Measurements from ENCODE around the gene RASA3. TPM values are rescaled to one million over a fixed set of nuclear protein-coding genes. Genes with fewer than 3 reads are reported as not detected.

The RASA3 gene
- total RNA-seq, 1 donor from 2014 or later: 44.8 TPM

- DNase-seq (ENCODE audit: extremely low spot score, unreplicated experiment): no peak
- no peak overlapping the region for H3K27ac Mint-ChIP-seq (ENCODE audit: unreplicated experiment)
- no peak overlapping the region for H3K4me3 Mint-ChIP-seq (ENCODE audit: unreplicated experiment)
- TF ChIP-seq, protein P1, sequence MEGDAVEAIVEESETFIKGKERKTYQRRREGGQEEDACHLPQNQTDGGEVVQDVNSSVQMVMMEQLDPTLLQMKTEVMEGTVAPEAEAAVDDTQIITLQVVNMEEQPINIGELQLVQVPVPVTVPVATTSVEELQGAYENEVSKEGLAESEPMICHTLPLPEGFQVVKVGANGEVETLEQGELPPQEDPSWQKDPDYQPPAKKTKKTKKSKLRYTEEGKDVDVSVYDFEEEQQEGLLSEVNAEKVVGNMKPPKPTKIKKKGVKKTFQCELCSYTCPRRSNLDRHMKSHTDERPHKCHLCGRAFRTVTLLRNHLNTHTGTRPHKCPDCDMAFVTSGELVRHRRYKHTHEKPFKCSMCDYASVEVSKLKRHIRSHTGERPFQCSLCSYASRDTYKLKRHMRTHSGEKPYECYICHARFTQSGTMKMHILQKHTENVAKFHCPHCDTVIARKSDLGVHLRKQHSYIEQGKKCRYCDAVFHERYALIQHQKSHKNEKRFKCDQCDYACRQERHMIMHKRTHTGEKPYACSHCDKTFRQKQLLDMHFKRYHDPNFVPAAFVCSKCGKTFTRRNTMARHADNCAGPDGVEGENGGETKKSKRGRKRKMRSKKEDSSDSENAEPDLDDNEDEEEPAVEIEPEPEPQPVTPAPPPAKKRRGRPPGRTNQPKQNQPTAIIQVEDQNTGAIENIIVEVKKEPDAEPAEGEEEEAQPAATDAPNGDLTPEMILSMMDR (IDR thresholded peaks at IDR 0.05): no peak
- peaks cover 33% of the 10 kb centered on the region for H3K4me1 Mint-ChIP-seq (ENCODE audit: unreplicated experiment)
- peaks cover 7% of the 10 kb centered on the region for H3K36me3 Mint-ChIP-seq (ENCODE audit: unreplicated experiment)
- no peaks in the 10 kb centered on the region for H3K27me3 Mint-ChIP-seq (ENCODE audit: unreplicated experiment)
- no peaks in the 10 kb centered on the region for H3K9me3 Mint-ChIP-seq (ENCODE audit: unreplicated experiment)
Observed at GRCh38 chr13:114041493-114041892, 90.9 kb downstream of the RASA3 start.

DNA sequence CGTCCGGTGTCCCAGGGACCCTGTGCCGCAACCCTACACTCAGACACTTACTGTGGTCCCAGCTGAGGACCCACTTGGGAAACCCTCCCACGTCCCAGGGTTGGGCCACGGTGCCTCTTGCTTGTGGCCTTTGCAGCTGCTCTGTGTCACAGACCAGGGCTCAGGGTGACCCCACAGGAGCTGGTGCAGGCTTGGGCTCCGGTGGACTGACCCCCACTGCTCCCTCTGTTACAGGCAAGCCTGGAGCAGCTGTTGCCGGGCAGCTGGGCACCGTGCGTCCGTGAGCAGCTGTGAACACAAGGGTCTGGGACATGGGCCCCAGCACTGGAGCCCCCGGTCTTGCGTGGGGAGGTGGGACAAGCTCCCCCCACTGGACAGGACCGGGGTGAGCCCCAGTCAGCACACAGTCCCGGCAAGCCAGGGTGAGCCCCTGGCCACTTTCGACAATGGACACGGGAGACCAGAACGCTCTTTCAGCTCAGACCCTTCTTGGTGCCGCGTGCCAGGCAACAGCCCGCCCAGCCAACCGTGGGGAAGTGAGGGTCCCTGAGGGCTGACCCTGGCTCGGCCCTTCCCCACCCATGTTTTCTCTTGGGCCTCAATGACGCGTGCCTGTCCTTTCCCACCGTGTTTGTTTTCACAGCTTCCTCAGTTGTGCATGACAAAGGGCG is 92.8 kb downstream of the RASA3 start:
- Mint-ChIP-seq H3K9me3 (ENCODE audit: unreplicated experiment) (no peaks in the 10 kb centered on the region), H3K4me1 (ENCODE audit: unreplicated experiment) (peaks cover 32% of the 10 kb centered on the region), H3K27me3 (ENCODE audit: unreplicated experiment) (no peaks in the 10 kb centered on the region), H3K4me3 (ENCODE audit: unreplicated experiment) (no peak overlapping the region), H3K27ac (ENCODE audit: unreplicated experiment) (no peak overlapping the region), H3K36me3 (ENCODE audit: unreplicated experiment) (peaks cover 7% of the 10 kb centered on the region)
- DNase-seq (ENCODE audit: extremely low spot score, unreplicated experiment): no peak
- TF ChIP-seq, protein P1 (IDR thresholded peaks at IDR 0.05): no peak

GRCh38 chr13:114038900-114039299 is 93.5 kb downstream of the RASA3 start:
- Mint-ChIP-seq H3K4me1 (ENCODE audit: unreplicated experiment) (peaks cover 37% of the 10 kb centered on the region), H3K9me3 (ENCODE audit: unreplicated experiment) (no peaks in the 10 kb centered on the region)

DNA sequence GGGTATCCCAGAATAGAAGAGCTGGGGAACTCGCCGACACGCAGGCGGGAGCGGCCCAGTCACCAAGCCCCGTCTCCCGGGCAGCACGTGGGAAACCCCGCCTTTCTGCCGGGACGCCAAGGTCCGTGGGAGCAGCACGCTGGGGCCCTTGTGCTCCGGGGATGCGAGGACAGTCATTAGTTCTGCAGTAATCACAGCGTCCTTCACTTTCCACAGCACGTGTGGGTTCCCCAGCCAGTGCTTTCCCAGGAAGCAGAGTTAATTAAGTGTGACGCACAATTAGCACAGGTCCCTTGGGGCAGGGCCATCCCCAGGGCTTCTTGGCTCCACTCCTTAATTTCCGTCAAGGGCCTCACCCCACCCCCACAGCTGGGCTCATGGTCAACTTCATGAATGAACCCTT is 94.2 kb downstream of the RASA3 start:
- TF ChIP-seq, protein P1 (IDR thresholded peaks at IDR 0.05): no peak
- peaks cover 4% of the 10 kb centered on the region for H3K36me3 Mint-ChIP-seq (ENCODE audit: unreplicated experiment)
- H3K9me3 Mint-ChIP-seq (ENCODE audit: unreplicated experiment): no peaks in the 10 kb centered on the region
- H3K4me3 Mint-ChIP-seq (ENCODE audit: unreplicated experiment): no peak overlapping the region
- peaks cover 40% of the 10 kb centered on the region for H3K4me1 Mint-ChIP-seq (ENCODE audit: unreplicated experiment)
- H3K27ac Mint-ChIP-seq (ENCODE audit: unreplicated experiment): no peak overlapping the region
- H3K27me3 Mint-ChIP-seq (ENCODE audit: unreplicated experiment): no peaks in the 10 kb centered on the region
- no peak for DNase-seq (ENCODE audit: extremely low spot score, unreplicated experiment)

More at GRCh38 chr13:114038900-114039299, 93.5 kb downstream of the RASA3 start:
- Mint-ChIP-seq H3K4me3 (ENCODE audit: unreplicated experiment) (no peak overlapping the region), H3K36me3 (ENCODE audit: unreplicated experiment) (peaks cover 5% of the 10 kb centered on the region), H3K27me3 (ENCODE audit: unreplicated experiment) (no peaks in the 10 kb centered on the region), H3K27ac (ENCODE audit: unreplicated experiment) (no peak overlapping the region)
- DNase-seq (ENCODE audit: extremely low spot score, unreplicated experiment): no peak
- TF ChIP-seq, protein P1 (IDR thresholded peaks at IDR 0.05): no peak

- Mint-ChIP-seq H3K27me3 (ENCODE audit: unreplicated experiment) (no peaks in the 10 kb centered on the region), H3K4me3 (ENCODE audit: unreplicated experiment) (no peak overlapping the region), H3K9me3 (ENCODE audit: unreplicated experiment) (no peaks in the 10 kb centered on the region), H3K36me3 (ENCODE audit: unreplicated experiment) (no peaks in the 10 kb centered on the region), H3K4me1 (ENCODE audit: unreplicated experiment) (peaks cover 40% of the 10 kb centered on the region), H3K27ac (ENCODE audit: unreplicated experiment) (no peak overlapping the region)
- TF ChIP-seq, protein P1 (IDR thresholded peaks at IDR 0.05): no peak
- DNase-seq (ENCODE audit: extremely low spot score, unreplicated experiment): no peak
Observed at GRCh38 chr13:114037674-114038073, 94.7 kb downstream of the RASA3 start.
